GM18505 (cell line): ENCODE results near the gene ZNF76.

ENCODE experiments used
- ATAC-seq: cut with Tn5 transposase; IDR thresholded peaks from one replicate; pipeline ENCODE4 v1.9.1; 2021; ENCODE audit not compliant: unreplicated experiment
- POLR2A ChIP-seq: IDR thresholded peaks from 4 replicates; pipeline ENCODE4 v1.6.1; 2011; ENCODE audit warnings: borderline replicate concordance; ENCODE audit not compliant: insufficient read depth, insufficient read length; ENCODE audit errors: extremely low read depth

Gene ZNF76

DNA sequence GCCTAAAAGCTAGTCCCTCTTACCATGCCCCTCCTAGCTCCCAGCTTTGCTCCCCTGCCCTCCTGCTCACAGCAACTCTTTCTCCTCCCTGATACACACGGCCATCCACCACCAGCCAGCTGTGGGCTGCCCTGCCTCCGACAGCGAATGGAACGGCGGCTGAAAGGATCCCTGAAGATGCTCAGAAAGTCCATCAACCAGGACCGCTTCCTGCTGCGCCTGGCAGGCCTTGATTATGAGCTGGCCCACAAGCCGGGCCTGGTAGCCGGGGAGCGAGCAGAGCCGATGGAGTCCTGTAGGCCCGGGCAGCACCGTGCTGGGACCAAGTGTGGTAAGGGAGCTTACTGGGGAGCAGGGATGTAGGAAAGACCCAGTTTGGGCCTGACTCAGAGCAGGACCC is 16.6 kb upstream of the ZNF76 start:
- TF ChIP-seq POLR2A: no peak
- no peak for ATAC-seq

DNA sequence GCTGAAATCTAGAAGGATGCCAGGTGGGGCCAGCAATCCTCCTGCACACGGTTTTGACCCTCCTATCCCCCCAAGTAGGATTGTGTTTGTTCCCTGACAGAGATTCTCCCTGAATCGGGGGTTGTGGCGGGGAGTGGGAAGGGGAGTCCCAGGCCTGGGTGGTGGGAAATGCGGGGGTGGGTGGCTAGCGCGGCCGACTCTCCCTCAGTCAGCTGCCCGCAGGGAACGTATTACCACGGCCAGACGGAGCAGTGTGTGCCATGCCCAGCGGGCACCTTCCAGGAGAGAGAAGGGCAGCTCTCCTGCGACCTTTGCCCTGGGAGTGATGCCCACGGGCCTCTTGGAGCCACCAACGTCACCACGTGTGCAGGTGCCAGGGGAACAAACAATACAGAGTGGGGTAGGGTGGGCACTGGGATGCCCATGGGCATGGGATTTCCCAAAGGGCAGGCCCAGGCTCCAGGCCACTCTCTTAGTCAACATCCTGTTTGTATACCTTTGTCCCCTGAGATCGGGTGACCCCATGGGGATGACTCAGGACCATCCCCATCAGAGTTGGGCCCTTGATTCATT is 16.1 kb upstream of the ZNF76 start:
- no peak for ATAC-seq
- TF ChIP-seq POLR2A: no peak

DNA sequence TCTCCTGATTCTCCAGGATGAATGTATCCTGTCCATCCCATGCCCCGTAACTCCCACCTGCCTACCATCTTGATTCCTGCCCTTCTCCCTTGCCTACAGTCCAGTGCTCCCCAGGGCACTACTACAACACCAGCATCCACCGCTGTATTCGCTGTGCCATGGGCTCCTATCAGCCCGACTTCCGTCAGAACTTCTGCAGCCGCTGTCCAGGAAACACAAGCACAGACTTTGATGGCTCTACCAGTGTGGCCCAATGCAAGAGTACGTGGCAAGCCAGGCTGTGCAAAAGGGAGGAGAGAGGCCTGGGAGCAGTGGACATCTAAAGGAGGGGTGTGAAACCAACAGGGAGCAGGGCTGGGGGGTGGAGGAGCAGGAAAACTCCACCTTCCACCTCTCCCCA is 15.0 kb upstream of the ZNF76 start:
- no peak for TF ChIP-seq POLR2A
- ATAC-seq: no peak

DNA sequence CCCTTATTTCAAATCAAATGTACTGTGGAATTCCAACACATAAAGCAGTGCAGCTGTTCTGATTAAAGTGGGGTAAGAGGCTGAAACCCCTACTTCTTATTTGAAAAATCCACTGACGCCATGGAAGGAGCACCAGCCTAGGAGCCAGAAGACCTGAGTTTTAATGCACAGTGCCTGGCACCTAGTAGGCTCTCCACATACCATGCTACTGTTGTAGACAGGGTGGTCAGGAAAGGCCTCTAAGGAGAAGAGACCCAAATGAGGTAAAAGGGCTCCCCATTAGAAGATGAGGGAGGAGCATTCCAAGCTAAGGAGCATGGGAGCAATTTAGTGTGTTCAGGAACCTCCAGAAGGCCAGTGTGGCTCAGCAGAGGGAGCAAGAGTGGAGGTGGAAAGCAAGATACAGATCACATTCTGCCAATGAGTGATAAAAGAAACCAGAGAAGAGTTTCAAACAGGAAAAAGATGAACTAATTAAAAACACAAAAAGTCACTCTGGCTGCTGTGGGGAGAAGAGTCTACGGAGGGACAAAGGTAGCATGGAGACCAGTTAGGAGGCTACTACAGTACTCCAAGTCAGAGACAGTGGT is 11.8 kb upstream of the ZNF76 start:
- TF ChIP-seq POLR2A: no peak
- ATAC-seq: no peak

DNA sequence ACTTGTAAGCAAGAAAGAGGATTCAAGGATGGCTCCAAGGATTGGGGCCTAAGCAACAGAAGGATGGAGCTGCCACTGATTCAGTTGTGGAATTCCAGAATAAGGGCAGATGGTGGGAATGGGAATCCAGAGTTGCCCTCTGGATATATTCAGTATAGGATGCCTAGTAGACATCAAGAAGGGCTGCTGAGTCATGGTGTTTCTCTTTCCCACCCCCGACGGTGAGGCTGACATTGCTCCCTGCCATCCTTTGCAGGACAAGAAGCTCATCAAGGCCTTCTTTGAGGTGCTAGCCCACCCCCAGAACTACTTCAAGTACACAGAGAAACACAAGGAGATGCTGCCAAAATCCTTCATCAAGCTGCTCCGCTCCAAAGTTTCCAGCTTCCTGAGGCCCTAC is 11.2 kb upstream of the ZNF76 start:
- no peak for TF ChIP-seq POLR2A
- no peak for ATAC-seq

DNA sequence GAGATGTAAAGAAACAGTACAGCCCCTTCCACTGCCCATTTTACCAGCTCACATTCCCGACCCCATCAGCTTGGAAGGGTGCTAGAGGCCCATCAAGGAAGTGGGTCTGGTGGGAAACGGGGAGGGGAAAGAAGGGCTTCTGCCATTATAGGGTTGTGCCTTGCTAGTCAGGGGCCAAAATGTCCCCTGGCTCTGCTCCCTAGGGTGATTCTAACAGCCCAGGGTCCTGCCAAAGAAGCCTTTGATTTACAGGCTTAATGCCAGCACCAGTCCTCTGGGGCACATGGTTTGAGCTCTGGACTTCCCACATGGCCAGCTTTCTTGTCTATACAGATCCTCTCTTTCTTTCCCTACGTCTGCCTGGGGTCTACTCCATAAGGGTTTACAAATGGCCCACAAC is 10.6 kb upstream of the ZNF76 start:
- no peak for TF ChIP-seq POLR2A
- ATAC-seq: no peak

DNA sequence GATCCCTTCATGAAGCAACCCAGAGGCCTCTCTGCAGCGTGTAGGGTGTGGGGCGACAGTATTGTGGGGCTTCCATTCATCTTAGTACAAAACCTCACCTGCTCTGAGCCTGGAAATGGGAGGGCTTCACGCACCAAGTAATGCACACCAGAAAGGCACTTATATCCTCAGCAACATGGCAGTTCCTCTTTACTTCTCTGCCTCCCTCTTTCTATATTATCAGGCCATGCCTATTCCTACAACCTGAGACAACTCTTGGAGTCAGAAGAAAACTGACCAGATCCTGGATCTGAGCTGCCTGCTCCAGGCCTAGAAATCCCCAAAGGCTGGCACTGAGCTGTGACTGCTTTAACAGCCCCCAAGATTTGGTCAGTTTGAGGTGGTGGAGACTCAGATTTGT is 7.6 kb upstream of the ZNF76 start:
- ATAC-seq: no peak
- no peak for TF ChIP-seq POLR2A

DNA sequence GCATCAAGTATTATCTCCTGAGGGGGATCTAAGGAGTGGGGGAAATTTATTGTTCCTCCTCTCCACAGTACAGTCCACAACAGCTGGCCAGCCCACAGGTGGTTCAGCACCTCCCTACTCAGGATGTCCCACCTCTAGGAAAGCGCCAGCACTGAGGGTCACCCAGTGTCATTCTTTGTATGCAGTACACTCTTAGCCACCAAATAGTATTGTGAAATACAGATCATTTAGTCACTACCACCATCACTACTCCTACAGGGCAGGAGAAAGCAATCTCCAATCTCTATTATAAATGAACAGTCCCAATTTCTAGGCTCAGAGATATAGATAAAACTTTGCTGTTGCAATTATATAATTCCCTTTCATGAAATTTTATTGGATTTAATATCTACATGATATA is 6.3 kb upstream of the ZNF76 start:
- no peak for TF ChIP-seq POLR2A
- no peak for ATAC-seq

DNA sequence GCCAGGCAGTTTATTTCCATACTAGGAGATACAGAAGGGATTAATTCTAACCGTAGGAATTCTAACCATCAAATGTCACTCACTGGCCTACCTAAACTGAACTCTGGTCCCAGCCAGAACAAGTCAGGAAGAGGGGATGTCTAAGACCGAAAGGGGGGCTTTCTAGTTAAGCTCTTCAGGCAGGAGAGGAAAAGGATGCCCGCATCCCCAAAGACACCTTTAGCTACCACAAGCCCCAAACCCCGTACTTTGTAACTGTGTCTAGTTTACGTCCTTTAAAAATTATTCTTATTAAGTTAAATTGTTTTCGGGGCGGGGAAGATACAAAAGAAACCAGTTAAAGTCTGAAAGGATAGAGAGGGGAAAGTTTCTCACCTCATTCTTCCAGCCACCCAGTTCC is 1.2 kb upstream of the ZNF76 start:
- TF ChIP-seq POLR2A: no peak
- no peak for ATAC-seq

DNA sequence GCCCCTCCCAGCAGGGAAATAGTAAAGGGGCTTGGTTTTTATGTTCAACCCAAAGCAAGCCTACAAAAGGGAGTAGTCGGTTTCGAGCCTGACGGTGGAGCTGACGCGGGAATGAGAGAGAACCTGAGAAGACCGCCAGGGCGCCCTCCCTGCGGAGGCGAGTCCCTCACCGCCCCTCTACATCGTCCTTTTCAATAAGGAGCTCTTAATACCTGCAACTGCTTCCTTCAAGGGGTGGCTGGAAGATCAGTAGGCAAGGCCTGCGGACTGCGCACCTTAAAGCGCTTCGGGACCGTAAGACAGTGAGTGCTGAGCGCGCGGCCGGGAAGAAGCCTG is 709 bp upstream of the ZNF76 start:
- ATAC-seq: peak; percentile 6
- no peak for TF ChIP-seq POLR2A

DNA sequence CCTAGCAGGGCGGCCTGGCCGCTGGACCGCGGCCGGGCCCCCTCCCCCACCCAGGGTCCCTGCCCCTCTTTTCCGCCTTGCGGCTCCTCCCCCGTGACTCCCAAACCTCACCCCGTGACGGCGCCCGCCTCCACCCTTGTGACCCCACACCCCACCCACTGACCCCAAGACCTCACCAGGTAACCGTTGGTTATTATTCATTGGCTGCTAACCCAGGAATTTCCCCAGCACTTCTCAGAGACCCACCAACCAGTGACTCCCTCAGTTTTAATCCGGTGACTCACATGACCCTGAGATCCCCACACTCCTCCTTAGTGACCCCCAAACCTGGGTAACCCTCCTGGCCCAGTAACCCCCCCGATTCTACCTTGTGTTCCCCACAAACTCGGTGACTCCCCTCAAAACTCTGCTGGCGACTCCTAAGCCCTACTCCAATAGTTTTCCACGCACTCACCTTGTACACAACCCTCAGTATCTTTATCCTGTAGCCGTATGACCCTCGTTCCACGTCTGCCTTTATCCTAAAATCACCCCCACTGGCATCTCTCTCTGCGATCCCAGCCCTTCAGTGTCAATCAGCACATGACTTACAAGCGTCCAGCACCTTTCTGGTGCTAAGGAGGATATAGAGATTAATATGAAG is 534 bp downstream of the ZNF76 start:
- TF ChIP-seq POLR2A: no peak
- ATAC-seq: peak; percentile 43

DNA sequence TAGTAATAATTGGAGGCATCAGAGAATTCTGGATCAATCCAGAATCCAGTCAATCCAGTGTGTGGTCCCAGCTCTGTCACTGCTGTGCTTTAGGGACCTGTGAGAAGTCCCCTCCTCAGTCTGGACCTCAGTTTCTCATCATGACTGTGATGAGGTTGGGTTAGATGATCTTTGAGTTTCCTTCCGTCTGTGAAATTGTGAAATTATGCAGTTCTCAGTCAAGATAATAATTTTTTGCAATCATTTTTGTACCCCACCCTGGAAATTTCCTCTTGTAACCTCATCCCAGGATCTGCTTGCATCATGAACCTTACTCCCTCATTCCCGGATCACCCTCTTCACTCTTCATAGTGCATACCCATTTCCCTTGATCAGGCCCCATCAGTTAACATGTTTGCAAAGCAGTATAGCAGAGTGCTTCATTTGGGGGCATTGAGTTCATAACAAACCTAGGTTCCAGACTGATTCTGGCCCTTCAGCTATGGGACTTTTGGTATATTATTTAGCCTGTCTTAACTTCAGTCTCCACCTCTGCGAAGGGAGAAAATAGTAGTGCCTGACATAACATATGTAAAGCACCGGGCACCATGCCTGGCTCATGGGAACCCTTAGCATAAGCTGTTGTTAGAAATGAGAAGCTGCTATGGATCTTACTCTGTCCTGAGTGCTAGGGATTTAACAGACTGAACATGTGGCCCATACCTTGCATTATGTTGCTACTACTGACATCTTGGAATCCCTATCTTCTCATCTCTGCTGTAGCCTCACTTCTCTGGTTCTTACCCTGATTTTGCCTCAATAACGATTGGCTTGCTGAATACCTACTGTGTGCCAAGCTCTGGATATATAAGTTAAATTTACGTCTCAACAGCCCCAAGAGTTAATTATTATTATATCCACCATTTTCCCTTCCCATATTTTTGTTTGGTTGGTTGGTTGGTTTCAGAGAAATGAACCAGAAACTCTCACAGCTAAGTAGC is 1.3 kb downstream of the ZNF76 start:
- no peak for TF ChIP-seq POLR2A
- ATAC-seq: no peak

DNA sequence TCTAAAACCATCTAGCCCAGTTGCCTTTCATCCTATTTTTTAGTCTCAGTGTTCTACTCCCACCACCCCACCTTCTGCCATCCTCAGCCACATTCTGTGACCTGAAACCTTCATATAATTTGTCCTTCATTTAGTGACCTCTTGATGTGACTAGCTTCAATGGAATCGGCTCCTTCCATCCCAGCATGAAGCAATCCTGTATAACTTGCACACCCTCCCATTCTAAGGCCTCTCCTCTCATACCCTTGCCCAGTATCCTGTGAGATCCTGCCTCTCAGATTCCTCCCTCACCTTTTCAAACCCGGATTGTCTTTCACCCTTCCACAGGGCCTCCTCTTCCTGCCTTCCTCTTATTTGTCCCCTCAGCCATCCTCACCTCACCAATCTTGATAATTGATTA is 3.1 kb downstream of the ZNF76 start:
- TF ChIP-seq POLR2A: no peak
- ATAC-seq: no peak
